GM19324 (cell line): ENCODE data around the gene SFXN4.
A peak's percentile ranks its signal among the peaks of the same experiment; 100 is the strongest.

Source experiments
- ATAC-seq: cut with Tn5 transposase; IDR thresholded peaks from one replicate; pipeline ENCODE4 v1.9.1; 2021; ENCODE audit warnings: mild to moderate bottlenecking, moderate library complexity; ENCODE audit not compliant: unreplicated experiment, low FRiP score

SFXN4 gene

DNA sequence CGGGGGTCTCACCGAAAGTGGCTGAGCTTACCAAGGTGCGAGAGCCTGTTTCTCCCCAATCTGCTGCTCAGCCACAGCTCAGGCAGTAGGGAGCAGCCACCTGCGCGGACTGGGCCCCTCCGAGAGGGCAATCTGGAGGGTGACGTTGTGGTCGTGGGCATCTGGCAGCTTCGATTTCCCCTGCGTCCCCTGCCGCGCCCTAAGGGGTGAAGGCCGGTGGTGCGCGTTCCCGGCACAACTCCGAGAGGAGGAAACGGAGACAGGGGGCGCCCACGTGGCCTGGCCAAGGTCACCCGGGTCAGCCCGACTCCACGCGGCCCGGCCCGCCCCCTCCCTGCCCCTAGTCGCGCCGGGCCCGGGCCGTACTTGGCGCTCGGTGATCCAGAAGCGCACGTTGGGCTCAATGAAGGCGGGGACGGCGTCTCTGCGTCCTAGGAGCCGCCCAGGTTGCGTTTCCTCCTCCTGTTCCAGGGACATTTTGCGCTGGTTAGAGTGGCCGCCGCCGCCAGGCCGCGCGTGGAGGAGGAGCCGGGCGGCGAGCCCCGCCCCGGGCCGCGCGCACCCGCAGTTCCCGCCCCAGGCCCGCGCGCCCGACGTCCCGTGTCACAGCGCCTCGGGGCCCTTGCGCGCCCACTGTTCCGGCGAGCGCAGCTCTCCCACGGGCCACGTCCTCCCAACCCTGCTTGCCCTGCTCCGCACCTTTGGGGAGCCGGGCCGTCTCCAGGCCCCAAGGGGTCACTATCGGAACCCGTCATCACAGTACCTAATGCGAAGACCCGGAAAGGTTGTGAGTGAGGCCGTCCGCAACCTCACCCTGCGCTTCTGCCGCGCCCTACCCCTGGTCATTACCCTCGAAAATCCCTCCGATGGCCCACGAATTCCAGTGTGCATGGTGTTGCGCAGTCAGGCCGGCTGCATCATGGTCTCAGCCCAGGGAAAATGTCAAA lies at the start of gene SFXN4:
Gene SFXN4, minus strand, starts transcription at position 544 of the 947 bp plus-strand sequence. Its CDS starts 67 bp downstream, at position 477.
- ATAC-seq: peak; percentile 92

DNA sequence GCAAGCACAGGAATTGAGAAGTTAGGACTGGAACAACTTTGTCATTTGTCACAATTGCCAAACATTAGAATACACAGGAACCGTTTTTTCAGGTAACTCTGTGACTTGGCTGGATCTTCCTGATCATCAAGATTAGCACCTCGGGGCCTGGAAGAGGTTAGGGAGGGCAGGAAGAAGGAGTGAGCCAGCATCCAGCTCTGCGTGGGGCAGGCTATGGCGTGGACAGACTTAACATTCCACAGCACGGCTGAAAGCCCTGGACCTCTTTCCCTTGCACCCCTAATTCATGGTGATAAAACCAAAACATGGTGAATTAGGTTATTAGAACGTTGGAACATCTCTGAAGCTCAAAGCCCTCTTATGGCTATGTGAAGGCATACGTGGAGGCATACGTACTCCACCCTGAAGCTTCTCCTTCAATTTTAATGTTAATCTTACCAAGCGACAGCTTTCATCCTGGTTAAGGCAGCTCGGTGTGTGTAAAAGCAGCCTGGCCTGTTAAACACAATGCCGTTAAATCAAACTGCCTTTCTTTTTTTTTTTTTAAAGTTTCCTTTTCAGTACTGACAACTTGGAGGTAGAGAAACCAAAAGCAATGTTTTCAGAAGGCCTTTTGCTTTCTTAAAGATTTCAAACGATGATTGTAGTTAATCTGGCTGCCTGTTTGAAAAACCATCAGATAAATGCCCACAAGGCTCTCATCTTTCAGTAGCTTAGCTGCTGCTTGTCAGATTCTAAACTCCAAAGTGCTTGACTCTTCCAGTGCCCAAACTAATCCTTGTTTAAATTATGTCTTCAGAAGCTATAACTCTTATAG lies 46.3 kb upstream of the SFXN4 start:
- no peak for ATAC-seq

- ATAC-seq: no peak
Measured at GRCh38 chr10:119211176-119211575, 45.7 kb upstream of the SFXN4 start.

- ATAC-seq: no peak
Measured at GRCh38 chr10:119210633-119211032, 45.1 kb upstream of the SFXN4 start.

GRCh38 chr10:119209736-119210355 lies 44.3 kb upstream of the SFXN4 start:
- no peak for ATAC-seq

- no peak for ATAC-seq
Measured at GRCh38 chr10:119209035-119209735, 43.7 kb upstream of the SFXN4 start.

- no peak for ATAC-seq
Measured at GRCh38 chr10:119208553-119208940, 43.0 kb upstream of the SFXN4 start.

- peak; percentile 6 for ATAC-seq
Measured at GRCh38 chr10:119207713-119208552, 42.4 kb upstream of the SFXN4 start.

DNA sequence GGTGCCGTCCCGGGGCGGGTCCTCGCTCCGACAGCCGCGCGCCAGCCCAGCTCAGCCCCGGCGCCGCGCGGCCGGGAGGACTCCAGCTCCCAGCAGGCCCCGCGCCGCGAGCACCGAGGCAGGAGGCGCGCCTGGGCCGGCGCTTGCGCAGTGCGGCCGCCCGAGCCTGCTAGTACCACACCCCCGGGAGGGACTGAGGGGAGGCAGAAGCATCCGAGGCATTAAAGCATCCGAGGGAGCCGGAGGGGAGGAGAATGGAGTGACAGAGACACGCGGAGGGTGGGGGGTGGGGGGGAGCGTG lies 41.8 kb upstream of the SFXN4 start, which contains the start of gene GRK5:
Gene GRK5, plus strand, starts transcription at position 206 of the 301 bp plus-strand sequence. CDS start 347 bp downstream, outside the sequence.
- ATAC-seq: peak; percentile 86

DNA sequence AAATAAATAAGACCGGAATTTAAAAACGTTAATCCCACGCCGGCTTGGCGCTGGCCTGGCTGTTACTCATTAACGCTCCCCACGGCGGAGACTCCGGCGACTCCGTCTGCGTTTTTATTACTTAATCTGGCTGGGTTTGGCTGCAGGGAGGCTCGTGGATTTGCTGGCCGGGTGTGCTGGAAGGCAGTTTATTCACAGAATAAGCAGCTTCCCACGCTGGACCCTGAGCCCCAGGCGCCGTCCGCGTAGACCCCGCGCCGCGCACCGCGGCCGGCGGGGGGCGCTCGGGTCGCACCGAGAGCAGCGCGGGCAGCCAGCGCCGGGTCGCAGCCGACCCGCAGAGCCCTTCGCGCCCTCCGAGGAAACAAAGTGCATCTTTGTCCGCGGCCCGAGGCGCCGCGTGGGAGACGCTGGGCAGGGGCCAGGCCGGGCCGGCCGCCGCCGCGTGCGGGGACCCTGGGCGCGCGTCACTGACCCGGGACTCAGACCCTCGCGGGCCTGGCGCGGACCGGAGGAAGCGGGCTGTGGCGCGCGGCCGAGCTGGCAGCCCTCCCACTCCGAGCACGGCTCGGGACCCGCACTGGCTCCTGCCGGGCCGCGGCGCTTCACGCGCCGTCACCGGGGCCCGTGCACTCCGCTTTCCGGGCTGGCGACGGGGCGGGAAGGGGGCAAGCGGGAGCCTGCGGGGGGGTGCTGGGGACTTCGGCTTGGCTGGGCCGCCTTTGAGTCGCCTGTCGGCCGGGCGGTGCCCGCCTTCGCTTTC lies 41.3 kb upstream of the SFXN4 start:
- ATAC-seq: peak; percentile 67

DNA sequence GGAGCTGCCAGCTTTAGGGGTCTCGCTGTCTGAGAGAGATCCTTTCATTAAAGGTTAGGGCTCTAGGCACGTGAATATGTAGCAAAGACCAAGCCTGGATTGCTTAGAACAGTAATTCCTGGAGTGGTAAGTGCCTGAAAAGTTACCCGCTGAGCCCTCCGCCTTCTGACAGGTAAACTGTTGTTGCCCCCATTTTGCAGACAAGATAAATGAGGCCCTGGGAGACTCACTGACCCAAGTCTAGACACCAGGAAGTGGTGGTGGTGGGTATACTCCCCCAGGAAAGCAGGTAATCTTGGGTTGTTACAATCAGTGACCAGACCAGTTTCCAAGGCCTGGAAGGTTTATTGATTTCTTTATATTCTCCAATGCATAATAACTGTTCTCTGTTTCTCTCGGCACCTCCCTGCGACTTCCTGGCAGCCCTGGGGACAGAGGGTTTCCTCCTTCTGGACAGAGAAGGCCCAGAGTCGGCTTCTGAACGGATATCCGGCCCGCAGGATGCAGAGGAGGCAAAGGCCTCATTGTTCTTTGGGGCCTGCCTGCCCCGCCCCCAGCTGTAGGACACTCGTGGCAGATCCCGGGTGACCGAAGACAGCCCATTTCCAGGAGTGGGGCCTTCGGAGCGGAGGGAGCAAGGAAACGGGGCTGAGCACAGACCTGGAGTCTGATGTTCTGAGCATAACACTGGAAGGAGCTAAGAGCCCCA lies 40.5 kb upstream of the SFXN4 start:
- peak; percentile 18 for ATAC-seq

DNA sequence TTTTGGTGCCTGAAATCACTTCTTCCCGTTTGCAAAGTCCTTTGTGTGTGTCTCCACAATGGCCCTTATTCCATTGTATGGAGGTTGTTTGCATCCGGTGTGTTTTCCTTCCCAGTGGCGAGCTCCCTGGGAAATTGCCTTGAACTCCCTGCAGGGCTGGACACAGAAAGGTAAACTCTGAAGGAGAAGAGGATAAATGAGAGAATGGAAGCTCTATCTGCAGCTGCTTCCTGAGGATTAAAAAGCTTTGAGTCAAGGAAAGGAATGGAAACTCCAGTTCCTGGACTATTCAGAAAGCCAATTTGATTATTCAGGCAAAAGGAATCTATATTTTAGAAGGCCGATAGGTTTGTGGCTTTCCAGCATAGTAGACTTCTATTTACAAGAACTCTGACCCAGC lies 37.5 kb upstream of the SFXN4 start:
- no peak for ATAC-seq

DNA sequence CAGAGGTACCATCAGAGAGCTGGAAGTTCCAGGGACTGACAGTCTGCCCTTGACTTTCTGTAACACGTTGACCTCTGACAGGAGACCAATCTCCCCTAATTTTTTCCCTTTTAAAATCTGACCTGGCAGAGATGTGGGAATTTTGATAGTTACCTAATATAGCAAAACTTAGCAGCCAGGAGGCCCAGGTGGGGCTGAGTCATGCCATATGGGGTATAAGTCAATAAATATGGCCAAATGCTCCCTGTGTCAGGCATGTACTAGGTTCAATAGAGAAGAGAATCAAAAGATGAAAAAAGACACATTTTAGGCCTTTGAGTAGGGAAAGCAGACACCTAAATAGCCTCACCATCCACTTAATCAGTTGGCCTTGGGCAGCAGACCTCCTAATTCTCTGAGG lies 35.7 kb upstream of the SFXN4 start:
- no peak for ATAC-seq

DNA sequence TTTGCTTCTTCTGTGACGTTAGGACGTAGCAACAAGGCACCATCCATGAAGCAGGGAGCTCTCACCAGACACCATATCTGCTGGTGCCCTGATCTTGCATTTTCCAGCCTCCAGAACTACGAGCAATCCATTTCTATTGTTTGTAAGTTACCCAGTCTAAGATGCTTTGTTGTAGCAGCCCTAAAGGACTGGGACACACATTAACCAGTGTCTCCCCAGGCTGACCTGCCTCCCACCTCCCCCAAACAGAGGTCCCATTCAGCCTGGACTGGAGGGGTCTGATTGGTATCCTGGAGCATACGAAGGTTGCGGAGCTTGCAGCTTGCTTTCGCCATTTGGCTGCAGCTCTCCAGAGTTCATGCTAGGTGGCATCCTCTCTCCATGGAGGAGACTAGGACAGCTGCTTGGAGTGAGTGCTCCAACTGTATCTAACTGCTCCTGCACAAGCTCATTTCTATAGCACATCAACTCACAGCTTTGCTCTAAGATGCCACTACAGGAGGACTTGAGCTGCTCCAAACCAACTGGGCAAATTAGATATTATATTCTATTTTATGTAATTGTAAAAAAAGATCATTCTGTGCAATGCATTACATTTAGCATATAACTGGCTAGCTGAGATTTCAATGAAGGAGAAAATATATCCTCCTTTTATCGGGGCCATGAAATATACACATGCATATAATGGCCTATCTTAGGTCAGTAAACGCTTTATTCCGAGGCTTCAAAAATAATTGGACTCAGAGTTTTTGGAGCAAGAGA lies 33.9 kb upstream of the SFXN4 start:
- ATAC-seq: no peak

DNA sequence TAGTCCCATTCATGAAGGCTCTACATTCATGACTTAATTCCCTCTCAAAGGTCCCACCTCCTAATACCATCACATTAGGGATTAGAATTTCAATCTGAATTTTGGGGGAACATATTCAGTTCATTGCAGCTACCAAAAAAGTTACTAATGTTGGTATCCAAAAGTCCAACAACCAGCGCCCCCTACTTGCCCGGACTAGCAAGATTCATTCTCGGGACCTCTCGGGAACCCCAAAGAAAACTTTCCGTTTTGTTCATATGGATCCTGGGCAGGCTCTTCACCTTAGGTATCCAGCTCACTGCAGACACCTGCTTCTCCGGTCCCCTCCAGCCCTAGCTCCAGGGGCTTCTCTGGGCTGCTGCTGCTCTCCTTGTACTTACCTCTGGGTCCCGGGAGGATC lies 32.9 kb upstream of the SFXN4 start:
- no peak for ATAC-seq

GRCh38 chr10:119197921-119198320 lies 32.4 kb upstream of the SFXN4 start:
- no peak for ATAC-seq

DNA sequence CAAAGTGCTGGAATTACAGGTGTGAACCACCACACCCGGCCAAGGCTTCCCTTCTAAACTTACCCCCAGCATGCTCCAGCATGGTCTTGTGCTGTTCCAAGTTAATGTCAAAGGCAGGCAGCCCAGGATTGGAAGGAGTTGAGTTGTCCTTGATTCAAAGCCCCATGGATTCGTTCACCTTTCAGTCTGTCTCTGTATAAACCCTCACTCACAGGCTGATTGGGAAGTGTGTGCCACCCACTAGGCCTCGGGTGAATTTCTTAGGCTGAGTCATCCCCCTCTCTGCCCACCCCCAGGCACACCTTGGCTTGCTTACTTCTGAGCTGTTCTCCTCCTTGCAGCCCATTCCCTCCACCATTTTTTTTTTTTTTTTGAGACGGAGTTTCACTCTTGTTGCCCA lies 26.4 kb upstream of the SFXN4 start:
- ATAC-seq: no peak
